SIG-M5 treated with dmso at 0.1 percent for 504 hours (cell line): Measurements from ENCODE around the gene MYO1B.

Experiments used
- DNase-seq: peaks from one replicate; lab custom pipeline; 2025; ENCODE audit not compliant: unreplicated experiment; lab: John Stamatoyannopoulos, UW

The MYO1B gene

GRCh38 chr2:191225690-191226089, 19.5 kb upstream of the MYO1B start:
- DNase-seq = no peak

- no peak for DNase-seq
These were observed 19.0 kb upstream of the MYO1B start for GRCh38 chr2:191226196-191226595.

- no peak for DNase-seq
These were observed 16.9 kb upstream of the MYO1B start for GRCh38 chr2:191228333-191228732.

GRCh38 chr2:191228861-191229260, 16.3 kb upstream of the MYO1B start:
- no peak for DNase-seq

- no peak for DNase-seq
These were observed 15.0 kb upstream of the MYO1B start for GRCh38 chr2:191230174-191230573.

- DNase-seq = no peak
These were observed 13.2 kb upstream of the MYO1B start for GRCh38 chr2:191231995-191232394.

GRCh38 chr2:191233533-191233932, 11.7 kb upstream of the MYO1B start:
- DNase-seq = no peak

- no peak for DNase-seq
These were observed 10.8 kb upstream of the MYO1B start for GRCh38 chr2:191234376-191234775.

- DNase-seq = no peak
These were observed 4.3 kb upstream of the MYO1B start for GRCh38 chr2:191240871-191241270.

GRCh38 chr2:191241418-191241817, 3.8 kb upstream of the MYO1B start:
- no peak for DNase-seq

GRCh38 chr2:191243154-191243553, 2.0 kb upstream of the MYO1B start:
- DNase-seq = no peak

- DNase-seq = no peak
These were observed 854 bp upstream of the MYO1B start for GRCh38 chr2:191244350-191244749.

- DNase-seq = no peak
These were observed 796 bp downstream of the MYO1B start for GRCh38 chr2:191245869-191246531.

- no peak for DNase-seq
These were observed 1.7 kb downstream of the MYO1B start for GRCh38 chr2:191246820-191247380.

- DNase-seq = no peak
These were observed 2.3 kb downstream of the MYO1B start for GRCh38 chr2:191247381-191248057.

GRCh38 chr2:191249156-191249813, 4.1 kb downstream of the MYO1B start:
- no peak for DNase-seq

- DNase-seq = no peak
These were observed 5.2 kb downstream of the MYO1B start for GRCh38 chr2:191250400-191250799.

- DNase-seq = no peak
These were observed 5.8 kb downstream of the MYO1B start for GRCh38 chr2:191250986-191251385.

GRCh38 chr2:191252699-191253098, 7.5 kb downstream of the MYO1B start:
- DNase-seq = no peak

GRCh38 chr2:191253476-191253875, 8.3 kb downstream of the MYO1B start:
- DNase-seq = no peak

GRCh38 chr2:191255271-191255670, 10.1 kb downstream of the MYO1B start:
- no peak for DNase-seq

GRCh38 chr2:191255756-191256312, 10.6 kb downstream of the MYO1B start:
- DNase-seq = no peak
